Uterus (tissue), 4 donors: ENCODE results near the gene CALCB. TPM values are rescaled to one million over a fixed set of nuclear protein-coding genes. Genes with fewer than 3 reads are reported as not detected.

Source experiments
- DNase-seq, 2 donors: peaks; one replicate each; pipeline ENCODE4 v3.0.0-alpha.2; 2019 to 2020
- H3K27ac ChIP-seq, 2 donors: fragments of 200-600 bp; sonication (generic); 1 replicate in 1 of 2; 2 replicates in 1 of 2; pipeline ENCODE4 v1.5.1; 2016 to 2018
- H3K27me3 ChIP-seq, 2 donors: fragments of 200-600 bp; sonication (generic); one replicate each; pipeline ENCODE4 v1.5.1; 2018 to 2019; ENCODE audit warnings: control low read depth in 1 of 2
- H3K36me3 ChIP-seq, 2 donors: fragments of 200-600 bp; sonication (generic); one replicate each; pipeline ENCODE4 v1.5.1; 2019; ENCODE audit warnings: control low read depth in 1 of 2
- H3K4me1 ChIP-seq, 2 donors: fragments of 200-600 bp; sonication (generic); one replicate each; pipeline ENCODE4 v1.5.1; 2018 to 2019; ENCODE audit warnings: control low read depth in 1 of 2
- H3K4me3 ChIP-seq, 2 donors: fragments of 200-600 bp; sonication (generic); 1 replicate in 1 of 2; 2 replicates in 1 of 2; pipeline ENCODE4 v1.5.1; 2018 to 2019; ENCODE audit warnings: mild to moderate bottlenecking in 1 of 2
- H3K9me3 ChIP-seq, 2 donors: fragments of 200-600 bp; sonication (generic); one replicate each; pipeline ENCODE4 v1.5.1; 2019; ENCODE audit warnings: control low read depth in 1 of 2
- POLR2A ChIP-seq, 2 donors: fragments of 450-650 bp; IDR thresholded peaks; one replicate each; pipeline ENCODE4 v1.6.1; 2016; ENCODE audit warnings: antibody characterized with exemption in 2 of 2, mild to moderate bottlenecking in 1 of 2, moderate library complexity in 1 of 2
- intact Hi-C: fragments of 100-400 bp; cut with DNase I; formaldehyde crosslinking; loops from one replicate; pipeline ENCODE4 v1.15.1; 2023; ENCODE audit warnings: low total_unique reads
- total RNA-seq, 4 donors: library from RNA; depleted of rRNA in 3 of 4; stranded (reverse); fragments of >200 nt in 3 of 4; gene quantifications; one replicate each; pipeline versions ENCODE4 v1.1.0 to v1.2.4, GENCODE V29; 2014 to 2023
- TF ChIP-seq, protein P1 (sequence below), 4 experiments: fragments of 200-600 bp in 2 of 4; fragments of 450-650 bp in 2 of 4; sonication (generic) in 2 of 4; IDR thresholded peaks; one replicate each; pipeline ENCODE4 v1.5.1; 2016 to 2019; ENCODE audit warnings: antibody characterized with exemption in 4 of 4, mild to moderate bottlenecking in 2 of 4, moderate library complexity in 1 of 4
- donor health status: DM: yes; HTN: yes; CAD: no.

CALCB gene
- total RNA-seq, 4 donors from 2014 or later = 0.21 TPM; not detected in 3

DNA sequence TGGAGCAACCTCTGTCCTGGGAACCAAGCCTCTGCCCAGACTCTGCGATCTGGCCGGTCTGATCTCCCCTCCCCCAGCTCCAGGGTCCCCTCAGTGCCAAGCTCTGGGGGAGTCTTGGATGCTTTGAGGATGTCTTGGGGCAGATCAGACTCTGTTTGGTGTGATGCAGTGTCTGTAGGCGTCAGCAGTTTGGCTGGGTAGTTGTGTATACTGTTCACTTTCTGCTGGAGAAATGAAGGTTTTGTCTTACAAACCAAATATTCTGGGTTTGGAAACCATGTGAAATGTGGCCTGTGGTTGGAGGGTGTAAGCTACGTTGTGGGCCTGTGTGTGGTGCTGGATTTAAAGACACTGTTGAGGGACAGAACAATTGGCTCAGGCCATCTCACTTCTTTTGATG lies 46.0 kb downstream of the CALCB start:
- Histone ChIP-seq H3K27me3 (no peaks in the 10 kb centered on the region), H3K36me3 (no peaks in the 10 kb centered on the region), H3K4me3 (no peak overlapping the region), H3K4me1 (no peaks in the 10 kb centered on the region), H3K27ac (no peak overlapping the region), H3K9me3 (no peaks in the 10 kb centered on the region)
- TF ChIP-seq, protein P1, sequence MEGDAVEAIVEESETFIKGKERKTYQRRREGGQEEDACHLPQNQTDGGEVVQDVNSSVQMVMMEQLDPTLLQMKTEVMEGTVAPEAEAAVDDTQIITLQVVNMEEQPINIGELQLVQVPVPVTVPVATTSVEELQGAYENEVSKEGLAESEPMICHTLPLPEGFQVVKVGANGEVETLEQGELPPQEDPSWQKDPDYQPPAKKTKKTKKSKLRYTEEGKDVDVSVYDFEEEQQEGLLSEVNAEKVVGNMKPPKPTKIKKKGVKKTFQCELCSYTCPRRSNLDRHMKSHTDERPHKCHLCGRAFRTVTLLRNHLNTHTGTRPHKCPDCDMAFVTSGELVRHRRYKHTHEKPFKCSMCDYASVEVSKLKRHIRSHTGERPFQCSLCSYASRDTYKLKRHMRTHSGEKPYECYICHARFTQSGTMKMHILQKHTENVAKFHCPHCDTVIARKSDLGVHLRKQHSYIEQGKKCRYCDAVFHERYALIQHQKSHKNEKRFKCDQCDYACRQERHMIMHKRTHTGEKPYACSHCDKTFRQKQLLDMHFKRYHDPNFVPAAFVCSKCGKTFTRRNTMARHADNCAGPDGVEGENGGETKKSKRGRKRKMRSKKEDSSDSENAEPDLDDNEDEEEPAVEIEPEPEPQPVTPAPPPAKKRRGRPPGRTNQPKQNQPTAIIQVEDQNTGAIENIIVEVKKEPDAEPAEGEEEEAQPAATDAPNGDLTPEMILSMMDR (IDR thresholded peaks at IDR 0.05) = no peak
- no peak for TF ChIP-seq POLR2A (IDR thresholded peaks at IDR 0.05)
- intact Hi-C loops = no loop called here
- no peak for DNase-seq

DNA sequence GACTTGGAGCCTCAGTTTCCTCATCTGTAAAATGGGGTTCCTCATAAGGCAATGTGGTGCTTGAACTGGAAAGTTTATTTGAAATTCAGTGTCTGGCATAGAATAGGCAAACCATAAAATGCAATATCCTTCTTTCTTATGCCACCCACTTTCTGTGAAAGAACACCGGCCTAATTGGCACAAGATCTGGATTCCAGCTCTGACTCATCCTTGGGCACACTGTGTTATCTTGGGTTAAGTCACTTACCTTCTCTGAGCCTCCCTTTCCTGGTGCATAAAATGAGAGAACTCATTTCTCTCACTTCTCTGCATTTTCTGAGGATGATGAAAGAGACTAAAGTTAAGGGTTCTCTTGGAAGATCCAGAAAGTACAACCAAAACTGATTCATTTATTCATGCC lies 46.4 kb downstream of the CALCB start:
- no peak for DNase-seq
- H3K36me3 ChIP-seq = no peaks in the 10 kb centered on the region
- intact Hi-C loops = no loop called here
- no peaks in the 10 kb centered on the region for H3K4me1 ChIP-seq
- H3K9me3 ChIP-seq = no peaks in the 10 kb centered on the region
- H3K27ac ChIP-seq = no peak overlapping the region
- TF ChIP-seq, protein P1 (IDR thresholded peaks at IDR 0.05) = no peak
- TF ChIP-seq POLR2A (IDR thresholded peaks at IDR 0.05) = no peak
- no peaks in the 10 kb centered on the region for H3K27me3 ChIP-seq
- H3K4me3 ChIP-seq = no peak overlapping the region

DNA sequence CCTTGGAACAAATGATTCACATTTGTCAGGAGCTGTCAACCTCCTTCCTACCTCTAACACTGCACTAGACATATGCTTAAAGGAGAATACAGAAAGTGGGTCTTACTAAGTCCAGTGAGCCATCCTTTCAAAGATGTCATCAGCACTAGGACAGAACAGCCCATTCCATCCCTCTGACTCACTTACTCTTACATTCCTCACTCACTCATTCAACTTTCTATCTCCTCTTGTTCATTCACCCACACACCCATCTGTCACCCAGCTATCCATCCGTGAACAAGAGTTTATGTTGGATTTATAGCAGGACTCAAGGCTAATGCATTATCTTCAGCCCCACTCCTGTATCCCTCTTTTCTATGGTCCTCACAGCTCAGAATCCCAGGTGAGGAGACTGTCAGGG lies 50.5 kb downstream of the CALCB start:
- Histone ChIP-seq H3K27me3 (no peaks in the 10 kb centered on the region), H3K36me3 (no peaks in the 10 kb centered on the region), H3K4me3 (no peak overlapping the region), H3K9me3 (no peaks in the 10 kb centered on the region), H3K4me1 (no peaks in the 10 kb centered on the region), H3K27ac (no peak overlapping the region)
- no peak for DNase-seq
- no peak for TF ChIP-seq POLR2A (IDR thresholded peaks at IDR 0.05)
- TF ChIP-seq, protein P1 (IDR thresholded peaks at IDR 0.05) = no peak
- intact Hi-C loops = no loop called here

DNA sequence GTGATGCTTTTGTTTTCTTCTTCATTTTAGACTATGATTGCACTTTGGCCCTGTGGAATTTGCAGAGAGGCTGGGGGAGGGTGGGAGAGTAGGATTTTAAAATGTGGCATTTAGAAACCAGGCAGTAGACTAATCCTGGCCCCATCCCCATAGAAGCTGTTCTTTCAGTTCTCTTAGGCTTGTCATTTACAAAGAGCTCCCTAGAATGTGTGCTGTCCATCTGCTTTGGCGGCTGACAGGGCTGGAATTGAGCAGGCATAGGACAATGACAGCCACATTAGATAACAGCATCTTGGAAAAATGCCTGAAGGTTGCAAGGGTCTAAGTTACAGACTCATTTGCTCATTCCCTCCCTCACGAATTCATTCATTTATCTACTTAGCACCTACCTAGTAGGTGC lies 51.1 kb downstream of the CALCB start:
- Histone ChIP-seq H3K4me1 (no peaks in the 10 kb centered on the region), H3K27ac (no peak overlapping the region), H3K27me3 (no peaks in the 10 kb centered on the region), H3K36me3 (no peaks in the 10 kb centered on the region), H3K9me3 (no peaks in the 10 kb centered on the region), H3K4me3 (no peak overlapping the region)
- TF ChIP-seq, protein P1 (IDR thresholded peaks at IDR 0.05) = no peak
- no peak for TF ChIP-seq POLR2A (IDR thresholded peaks at IDR 0.05)
- DNase-seq = no peak
- intact Hi-C loops = no loop called here

DNA sequence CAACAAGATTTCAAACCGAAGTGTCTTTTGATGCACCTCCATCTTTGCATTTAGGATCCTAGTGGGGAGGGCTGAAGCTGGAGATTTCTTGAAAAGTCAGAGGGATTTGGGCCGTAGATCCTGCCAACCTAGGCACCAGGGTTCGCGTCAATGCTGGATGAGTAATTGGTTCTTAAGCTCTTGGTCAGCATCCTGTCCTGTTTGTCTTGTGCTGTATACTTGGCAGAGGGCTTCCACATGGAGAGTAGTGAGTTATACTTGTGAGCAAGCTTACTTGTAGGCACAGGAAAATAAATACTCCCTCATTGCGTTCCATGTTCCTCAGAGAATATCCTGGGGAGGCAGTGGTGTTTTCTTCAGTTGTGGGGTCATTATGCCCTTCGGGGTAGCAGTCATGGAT lies 53.9 kb downstream of the CALCB start:
- Histone ChIP-seq H3K4me1 (no peaks in the 10 kb centered on the region), H3K27me3 (no peaks in the 10 kb centered on the region), H3K4me3 (no peak overlapping the region), H3K9me3 (no peaks in the 10 kb centered on the region), H3K36me3 (no peaks in the 10 kb centered on the region), H3K27ac (no peak overlapping the region)
- TF ChIP-seq, protein P1 (IDR thresholded peaks at IDR 0.05) = no peak
- no peak for TF ChIP-seq POLR2A (IDR thresholded peaks at IDR 0.05)
- intact Hi-C loops = no loop called here
- no peak for DNase-seq

Other genes starting within 250 kb of the CALCB start
- gene CYP2R1, start 181.4 kb upstream of the CALCB start, total RNA-seq = 10 to 100 TPM in 3 of 4 donors, 1 to 10 TPM in 1; 5.6 to 20.6 (median 12.9) TPM
- gene CALCA, start 101.2 kb upstream of the CALCB start, total RNA-seq = not detected
- gene INSC, start 41.3 kb downstream of the CALCB start, total RNA-seq = 1 to 10 TPM in 1 of 4 donors, under 1 TPM in 1, not detected in 2; 0.24 to 2.6 TPM